RWPE1 (cell line): ENCODE data around the gene TH.

ENCODE experiments used
- CTCF ChIA-PET: fragments of 350-600 bp; sonication (Branson Sonifier 250); formaldehyde crosslinking; extraction: SDS; loops from one replicate; lab custom pipeline; 2021; lab: Yijun Ruan, JAX
- POLR2A ChIA-PET: fragments of 400-600 bp; formaldehyde crosslinking; extraction: SDS; loops from one replicate; lab custom pipeline; 2020; ENCODE audit warnings: antibody characterized with exemption; ENCODE audit not compliant: low non-redundant PET; lab: Yijun Ruan, JAX
- DNase-seq: peaks from one replicate; pipeline ENCODE4 v3.0.0; 2012; ENCODE audit warnings: low spot score
- H3K27ac ChIP-seq: fragments of 450-650 bp; 2 replicates; pipeline ENCODE4 v1.5.1; 2017
- TF ChIP-seq, protein P1 (sequence below): fragments of 450-650 bp; conservative IDR thresholded peaks from 2 replicates; pipeline ENCODE4 v1.5.1; 2017; ENCODE audit warnings: low read depth, mild to moderate bottlenecking

TH gene

DNA sequence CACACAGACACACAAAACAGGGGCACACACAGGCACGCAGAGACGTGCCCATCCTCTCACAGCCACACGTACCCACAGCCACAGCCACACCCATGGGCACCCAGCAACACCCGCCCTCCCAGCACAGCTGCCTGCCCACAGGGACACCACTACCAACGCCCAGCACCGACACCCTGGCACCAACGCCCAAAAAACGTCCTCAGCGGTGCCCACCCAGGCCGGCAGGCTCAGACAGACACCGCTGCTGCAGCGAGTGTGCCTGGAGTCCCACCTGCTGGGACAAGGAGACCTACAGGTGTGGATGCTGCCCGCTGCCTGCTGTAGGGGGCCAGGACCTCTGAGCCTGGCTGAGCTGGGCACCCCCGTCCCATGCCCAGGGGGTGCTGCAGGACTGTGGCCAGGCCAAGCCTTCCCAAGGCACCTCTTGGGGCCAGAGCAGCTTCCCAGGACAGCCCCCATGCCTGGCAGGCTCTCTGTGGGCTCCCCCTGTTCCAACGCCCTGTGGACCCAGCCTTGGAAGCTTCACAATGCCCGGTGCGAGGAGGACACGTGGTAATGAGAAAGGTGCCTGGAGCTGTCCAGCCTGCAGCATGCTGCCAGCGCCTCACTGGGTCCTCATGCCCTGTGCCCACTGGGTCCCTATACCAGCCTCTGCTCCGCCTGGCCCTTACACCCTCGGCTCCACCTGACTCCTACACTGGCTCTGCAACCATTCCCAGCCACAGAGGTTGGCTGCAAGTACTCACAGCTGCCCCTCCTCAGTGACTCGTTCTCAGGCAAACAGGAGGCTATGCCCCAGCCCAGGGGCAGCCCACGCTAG, 45.8 kb upstream of the TH start:
- no peak for DNase-seq
- CTCF ChIA-PET, result interaction anchor here (0.6 kb wide), 1 partner anchor 203 kb away, joined by 4 read pairs; no protein-coding TSS in a partner anchor
- H3K27ac ChIP-seq, result peak overlapping the region; percentile 10; the same call in 1 of the 2 replicates
- TF ChIP-seq, protein P1, sequence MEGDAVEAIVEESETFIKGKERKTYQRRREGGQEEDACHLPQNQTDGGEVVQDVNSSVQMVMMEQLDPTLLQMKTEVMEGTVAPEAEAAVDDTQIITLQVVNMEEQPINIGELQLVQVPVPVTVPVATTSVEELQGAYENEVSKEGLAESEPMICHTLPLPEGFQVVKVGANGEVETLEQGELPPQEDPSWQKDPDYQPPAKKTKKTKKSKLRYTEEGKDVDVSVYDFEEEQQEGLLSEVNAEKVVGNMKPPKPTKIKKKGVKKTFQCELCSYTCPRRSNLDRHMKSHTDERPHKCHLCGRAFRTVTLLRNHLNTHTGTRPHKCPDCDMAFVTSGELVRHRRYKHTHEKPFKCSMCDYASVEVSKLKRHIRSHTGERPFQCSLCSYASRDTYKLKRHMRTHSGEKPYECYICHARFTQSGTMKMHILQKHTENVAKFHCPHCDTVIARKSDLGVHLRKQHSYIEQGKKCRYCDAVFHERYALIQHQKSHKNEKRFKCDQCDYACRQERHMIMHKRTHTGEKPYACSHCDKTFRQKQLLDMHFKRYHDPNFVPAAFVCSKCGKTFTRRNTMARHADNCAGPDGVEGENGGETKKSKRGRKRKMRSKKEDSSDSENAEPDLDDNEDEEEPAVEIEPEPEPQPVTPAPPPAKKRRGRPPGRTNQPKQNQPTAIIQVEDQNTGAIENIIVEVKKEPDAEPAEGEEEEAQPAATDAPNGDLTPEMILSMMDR, result no peak
- POLR2A ChIA-PET, result no interaction called here

DNA sequence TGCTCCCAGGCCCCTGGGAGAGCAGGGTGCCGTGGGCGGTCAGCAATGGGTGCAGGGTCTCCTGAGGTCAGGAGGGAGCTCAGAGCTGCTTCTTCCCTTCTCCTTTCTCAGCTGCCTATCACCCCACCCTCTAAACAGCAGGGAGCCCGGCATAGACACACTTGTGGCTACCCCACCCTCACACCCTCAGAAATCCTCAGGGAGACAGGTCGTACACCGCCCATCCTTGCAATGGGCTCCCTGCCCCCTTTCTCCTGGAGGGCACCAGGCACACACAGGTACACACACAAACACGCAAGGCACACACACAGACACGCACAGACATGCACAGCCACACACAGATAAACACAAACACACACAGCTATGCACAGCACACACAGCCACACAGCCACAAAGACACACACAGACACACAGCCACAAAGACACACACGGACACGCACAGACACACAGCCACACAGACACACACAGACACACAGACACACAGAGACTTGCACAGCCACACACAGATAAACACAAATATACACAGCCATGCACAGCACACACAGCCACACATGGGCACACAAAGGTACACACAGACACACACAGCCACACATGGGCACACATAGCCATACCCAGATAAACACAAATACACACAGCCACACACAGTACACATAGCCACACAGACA, 44.9 kb upstream of the TH start:
- TF ChIP-seq, protein P1, result no peak
- CTCF ChIA-PET, result interaction anchor here (0.5 to 0.6 kb wide), 3 partner anchors 51 to 204 kb away, joined by 3 to 4 read pairs (median 3); no protein-coding TSS in a partner anchor
- peak overlapping the region; percentile 10; the same call in 1 of the 2 replicates for H3K27ac ChIP-seq
- POLR2A ChIA-PET, result no interaction called here
- no peak for DNase-seq

DNA sequence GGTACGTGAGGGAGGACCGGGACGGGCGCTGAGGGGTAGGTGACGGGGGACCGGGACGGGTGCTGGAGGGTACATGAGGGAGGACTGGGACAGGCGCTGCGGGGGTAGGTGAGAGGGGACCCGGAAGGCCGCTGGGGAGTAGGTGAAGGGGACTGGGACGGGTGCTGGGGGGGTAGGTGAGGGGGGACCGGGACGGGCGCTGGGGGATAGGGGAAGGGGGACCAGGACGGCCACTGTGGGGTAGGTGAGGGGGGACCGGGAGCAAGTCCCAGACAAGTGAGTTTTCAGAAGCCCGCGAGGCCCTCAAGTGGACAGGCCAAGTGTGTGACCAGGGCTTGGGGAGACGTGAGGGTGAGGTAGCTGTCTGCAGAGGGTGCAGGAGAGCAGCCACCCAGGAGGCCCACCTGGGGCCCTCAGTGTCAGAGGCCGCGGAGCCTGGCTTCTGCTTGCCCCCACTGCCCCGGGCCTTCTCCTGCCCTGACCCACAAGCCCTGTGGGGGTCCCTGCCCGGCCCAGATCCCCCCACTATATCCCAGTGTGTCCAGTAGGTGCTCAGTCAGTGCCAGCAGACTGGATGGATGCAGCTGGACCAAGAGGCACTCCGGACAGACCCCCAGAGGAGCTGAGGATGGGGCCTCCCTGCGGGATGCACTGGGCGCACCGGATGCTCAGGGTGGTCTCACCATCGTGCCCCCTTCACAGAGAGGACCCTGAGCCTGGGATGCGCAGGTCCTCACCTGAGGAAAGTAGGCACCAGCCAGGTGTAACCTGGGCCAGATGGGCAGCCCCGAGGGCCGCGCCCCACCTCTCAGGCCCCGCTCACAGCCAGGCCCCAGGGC, 44.2 kb upstream of the TH start:
- no peak for DNase-seq
- ChIA-PET CTCF (interaction anchor here (0.6 kb wide), 2 partner anchors 51 to 179 kb away, joined by 3 read pairs; no protein-coding TSS in a partner anchor), POLR2A (no interaction called here)
- H3K27ac ChIP-seq, result no peak overlapping the region
- TF ChIP-seq, protein P1, result no peak

DNA sequence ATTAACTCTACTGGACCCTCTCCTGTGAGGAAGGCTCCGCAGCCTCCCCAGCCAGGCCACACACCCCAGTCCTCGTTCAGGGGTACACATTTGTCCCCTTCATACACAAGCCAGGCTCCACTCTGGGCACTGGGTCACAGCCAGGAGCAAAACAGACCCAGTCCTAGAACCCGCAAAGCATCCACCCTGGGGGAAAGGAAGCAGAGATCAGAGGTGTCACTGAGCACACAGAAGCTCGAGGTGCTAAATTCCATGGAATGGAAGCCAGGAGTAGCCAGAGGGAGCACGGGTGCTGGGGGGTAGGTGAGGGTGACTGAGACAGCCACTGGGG, 43.6 kb upstream of the TH start:
- CTCF ChIA-PET, result interaction anchor here (0.6 to 0.7 kb wide), 2 partner anchors 179 to 206 kb away, joined by 3 to 4 read pairs; no protein-coding TSS in a partner anchor
- no peak for DNase-seq
- no peak overlapping the region for H3K27ac ChIP-seq
- POLR2A ChIA-PET, result no interaction called here
- TF ChIP-seq, protein P1, result no peak

DNA sequence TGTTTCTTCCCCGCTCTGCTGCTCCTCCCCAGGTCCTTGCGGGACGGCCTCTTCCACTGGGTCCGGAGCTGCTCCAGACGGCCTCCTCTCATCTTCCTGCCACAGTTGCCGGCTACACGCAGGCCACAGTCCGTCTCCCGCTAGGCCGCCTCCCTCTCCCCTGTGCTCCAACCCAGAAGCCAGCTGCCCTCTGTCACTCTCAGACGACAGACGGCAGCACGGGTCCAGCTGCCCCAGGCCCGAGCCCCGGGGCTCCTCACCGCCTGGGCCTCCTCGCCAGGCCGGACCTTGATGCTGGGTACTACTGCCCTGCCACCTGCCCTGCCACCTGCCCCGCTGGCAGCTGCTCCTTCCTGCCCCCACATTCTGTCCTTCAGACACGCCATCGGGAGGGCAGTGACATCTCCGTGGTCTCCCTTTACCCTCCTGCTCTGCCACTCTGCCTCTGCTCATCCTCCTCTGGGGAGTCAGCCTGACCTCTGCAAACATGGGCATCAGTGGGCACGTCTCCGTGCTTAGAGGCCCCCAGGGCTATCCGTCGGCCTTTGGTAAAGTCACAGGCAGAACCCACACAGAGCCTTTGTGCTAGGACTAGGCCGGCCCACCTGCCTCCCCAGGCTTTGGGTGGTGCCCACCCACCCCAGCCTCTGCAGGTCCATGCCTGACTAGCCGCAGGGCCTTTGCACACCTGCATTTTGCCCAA, 43.1 kb upstream of the TH start:
- ChIA-PET CTCF (interaction anchor here (0.6 to 0.7 kb wide), 2 partner anchors 178 to 206 kb away, joined by 3 to 4 read pairs; no protein-coding TSS in a partner anchor), POLR2A (no interaction called here)
- H3K27ac ChIP-seq, result no peak overlapping the region
- DNase-seq, result no peak
- TF ChIP-seq, protein P1, result no peak
